Peyer's patch (tissue), 4 donors: Measurements from ENCODE around the gene EMB.
"Not testable (repeated sequence)": the region's sequence is repeated elsewhere in the genome, so short reads cannot be mapped to it uniquely, and the experiment has no call there.

Source experiments
- CTCF ChIP-seq, 6 experiments: fragments of 450-650 bp in 4 of 6; fragments of 200-600 bp in 2 of 6; sonication (generic) in 1 of 6; IDR thresholded peaks; one replicate each; pipeline ENCODE4 v1.5.1; 2017 to 2019; ENCODE audit warnings: antibody characterized with exemption in 6 of 6, mild to moderate bottlenecking in 3 of 6, moderate library complexity in 1 of 6
- POLR2A ChIP-seq, 2 donors: fragments of 450-650 bp; IDR thresholded peaks; one replicate each; pipeline ENCODE4 v1.5.1; 2017; ENCODE audit warnings: antibody characterized with exemption in 2 of 2, mild to moderate bottlenecking in 2 of 2, moderate library complexity in 2 of 2

DNA sequence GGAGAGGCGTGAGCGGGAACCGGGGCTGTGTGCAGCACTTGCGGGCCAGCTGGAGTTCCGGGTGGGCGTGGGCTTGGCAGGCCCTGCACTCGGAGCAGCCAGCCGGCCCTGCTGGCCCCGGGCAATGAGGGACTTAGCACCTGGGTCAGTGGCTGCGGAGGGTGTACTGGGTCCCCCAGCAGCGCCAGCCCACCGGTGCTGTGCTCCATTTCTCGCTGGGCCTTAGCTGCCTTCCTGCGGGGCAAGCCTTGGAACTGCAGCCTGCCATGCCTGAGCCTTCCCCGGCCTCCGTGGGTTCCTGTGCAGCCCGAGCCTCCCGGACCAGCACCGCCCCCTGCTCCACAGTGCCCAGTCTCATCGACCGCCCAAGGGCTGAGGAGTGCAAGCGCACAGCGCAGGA, 23.9 kb upstream of the EMB start:
- TF ChIP-seq CTCF, POLR2A (IDR thresholded peaks at IDR 0.05): not testable (repeated sequence)
